ENCODE measurements around the gene MRLN.

DNA sequence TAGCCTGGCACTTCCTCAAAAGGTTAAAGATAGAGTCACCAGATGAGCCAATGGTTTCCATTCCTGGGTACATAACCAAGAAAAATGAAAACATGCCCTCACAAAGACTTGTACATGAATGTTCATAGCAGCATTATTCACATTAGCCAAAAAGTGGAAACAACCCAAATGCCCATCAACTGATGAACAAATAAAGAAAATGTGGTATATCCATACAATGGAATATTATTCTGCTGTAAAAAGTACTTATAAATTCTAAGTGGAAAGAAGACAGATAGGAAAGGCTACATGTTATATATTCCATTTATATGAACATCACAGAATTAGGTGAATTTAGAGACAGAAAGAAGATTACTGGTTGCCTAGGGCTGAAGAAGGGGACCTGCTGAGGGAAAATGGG lies 32.9 kb downstream of the MRLN start:
- TF ChIP-seq, protein P1, sequence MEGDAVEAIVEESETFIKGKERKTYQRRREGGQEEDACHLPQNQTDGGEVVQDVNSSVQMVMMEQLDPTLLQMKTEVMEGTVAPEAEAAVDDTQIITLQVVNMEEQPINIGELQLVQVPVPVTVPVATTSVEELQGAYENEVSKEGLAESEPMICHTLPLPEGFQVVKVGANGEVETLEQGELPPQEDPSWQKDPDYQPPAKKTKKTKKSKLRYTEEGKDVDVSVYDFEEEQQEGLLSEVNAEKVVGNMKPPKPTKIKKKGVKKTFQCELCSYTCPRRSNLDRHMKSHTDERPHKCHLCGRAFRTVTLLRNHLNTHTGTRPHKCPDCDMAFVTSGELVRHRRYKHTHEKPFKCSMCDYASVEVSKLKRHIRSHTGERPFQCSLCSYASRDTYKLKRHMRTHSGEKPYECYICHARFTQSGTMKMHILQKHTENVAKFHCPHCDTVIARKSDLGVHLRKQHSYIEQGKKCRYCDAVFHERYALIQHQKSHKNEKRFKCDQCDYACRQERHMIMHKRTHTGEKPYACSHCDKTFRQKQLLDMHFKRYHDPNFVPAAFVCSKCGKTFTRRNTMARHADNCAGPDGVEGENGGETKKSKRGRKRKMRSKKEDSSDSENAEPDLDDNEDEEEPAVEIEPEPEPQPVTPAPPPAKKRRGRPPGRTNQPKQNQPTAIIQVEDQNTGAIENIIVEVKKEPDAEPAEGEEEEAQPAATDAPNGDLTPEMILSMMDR (IDR thresholded peaks at IDR 0.05) = no peak
- TF ChIP-seq POLR2AphosphoS5 (IDR thresholded peaks at IDR 0.05) (no peak), POLR2A (IDR thresholded peaks at IDR 0.05) (no peak), EP300 (IDR thresholded peaks at IDR 0.05) (no peak)
